Erythroblast (primary cell): ENCODE results near the gene SBNO2.
"Not testable (repeated sequence)": the region's sequence is repeated elsewhere in the genome, so short reads cannot be mapped to it uniquely, and the experiment has no call there.

Source experiments
- DNase-seq, 2 experiments: peaks; one replicate each; lab custom pipeline; 2025; lab: John Stamatoyannopoulos, UW
- GATA1 ChIP-seq: IDR thresholded peaks from 2 replicates; pipeline ENCODE4 v1.6.1; 2011; ENCODE audit warnings: low read depth, mild to moderate bottlenecking, control low read depth, low read length, moderate library complexity
- POLR2A ChIP-seq: IDR thresholded peaks from 2 replicates; pipeline ENCODE4 v1.6.1; 2011; ENCODE audit warnings: mild to moderate bottlenecking, low read length

Gene SBNO2

DNA sequence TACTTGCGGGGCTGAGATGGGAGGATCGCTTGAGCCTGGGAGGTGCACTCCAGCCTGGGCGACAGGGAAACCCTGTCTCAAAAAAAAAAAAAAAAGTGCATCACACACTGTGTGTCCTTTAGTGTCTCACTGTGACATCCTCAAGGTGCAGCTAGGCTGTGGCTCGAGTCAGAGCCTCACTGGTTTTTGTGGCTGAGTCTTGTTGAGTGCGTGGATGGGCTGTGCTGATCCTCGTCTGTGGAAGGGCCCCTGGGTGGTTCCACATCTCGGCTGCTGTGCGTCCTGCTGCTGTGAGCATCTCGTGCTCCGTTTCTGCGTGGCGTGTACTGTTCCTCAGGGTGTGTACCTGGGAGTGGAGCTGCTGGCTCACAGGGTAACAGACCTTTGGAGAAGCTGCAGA is 42.7 kb upstream of the SBNO2 start:
- TF ChIP-seq GATA1 (no peak), POLR2A (no peak)
- no peak for DNase-seq

DNA sequence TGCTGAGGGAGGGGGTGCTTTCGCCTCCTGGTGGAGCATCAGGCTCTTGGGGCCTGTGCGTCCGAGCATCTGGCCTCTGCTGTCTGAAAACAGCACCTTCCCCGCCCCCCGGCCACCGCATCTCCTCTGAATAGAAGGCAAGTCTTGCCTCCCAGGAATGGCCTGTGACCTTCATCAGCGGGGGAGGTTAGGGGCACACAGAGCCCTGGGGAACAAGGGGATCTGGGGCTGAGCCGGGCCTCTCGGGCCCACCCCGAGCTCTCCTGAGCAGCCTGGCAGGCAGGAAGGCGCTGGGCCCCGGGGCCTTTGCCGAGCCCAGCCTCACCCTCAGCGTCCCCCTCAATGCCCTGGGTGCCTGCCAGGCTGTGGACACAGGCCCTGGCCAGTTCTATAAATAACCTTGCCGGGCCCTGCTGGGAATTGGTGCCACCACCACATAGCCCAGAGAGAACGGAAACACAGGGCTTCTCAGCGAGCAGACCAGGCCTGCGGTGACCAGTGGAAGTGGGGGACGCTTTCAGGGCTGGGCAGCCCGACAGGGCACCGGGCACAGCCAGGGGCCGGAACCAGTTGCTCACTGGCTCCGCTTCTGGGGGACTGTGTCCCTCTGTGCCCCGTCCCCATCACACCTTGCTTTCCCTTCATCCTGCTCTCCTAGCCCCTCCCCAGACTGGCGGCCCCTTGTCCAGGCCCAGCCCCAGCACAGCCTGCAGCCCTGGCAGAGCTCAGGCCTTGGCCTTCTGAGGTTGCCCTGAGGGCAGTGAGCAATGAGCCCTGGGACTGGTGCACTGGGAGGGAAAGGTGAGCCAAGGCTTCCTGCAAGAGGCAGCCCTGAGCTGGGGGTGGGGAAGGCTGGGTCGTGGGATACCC is 41.0 kb upstream of the SBNO2 start:
- no peak for DNase-seq
- no peak for TF ChIP-seq POLR2A
- TF ChIP-seq GATA1: no peak

DNA sequence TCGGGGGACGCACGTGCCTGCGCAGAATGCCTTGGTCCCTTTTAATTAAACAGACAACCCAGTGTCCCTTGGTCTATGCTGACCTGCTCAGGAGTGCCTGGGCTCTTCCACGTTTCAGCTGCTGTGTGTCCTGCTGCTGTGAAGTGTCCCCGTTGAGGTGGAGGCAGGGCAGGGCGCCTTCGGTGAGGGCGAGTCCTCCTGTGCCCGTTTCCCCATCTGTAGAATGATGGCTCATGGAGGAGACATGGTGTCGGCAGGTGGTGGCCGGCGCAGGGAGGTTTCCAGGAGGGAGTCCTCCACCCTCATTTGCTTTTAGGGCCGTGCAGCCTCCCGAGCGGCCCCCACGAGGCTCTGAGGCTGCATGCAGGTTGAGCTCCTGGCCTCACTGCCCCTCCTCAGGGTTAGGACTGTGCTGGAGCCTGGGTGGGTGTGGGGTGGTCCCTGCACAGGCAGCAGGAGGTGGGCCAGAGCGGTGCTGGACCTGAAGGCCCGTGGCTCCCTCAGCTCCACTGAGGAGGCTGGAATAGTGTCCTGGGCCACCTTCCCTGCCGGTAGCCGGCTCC is 40.3 kb upstream of the SBNO2 start:
- TF ChIP-seq GATA1 (no peak), POLR2A (peak; percentile 2)

DNA sequence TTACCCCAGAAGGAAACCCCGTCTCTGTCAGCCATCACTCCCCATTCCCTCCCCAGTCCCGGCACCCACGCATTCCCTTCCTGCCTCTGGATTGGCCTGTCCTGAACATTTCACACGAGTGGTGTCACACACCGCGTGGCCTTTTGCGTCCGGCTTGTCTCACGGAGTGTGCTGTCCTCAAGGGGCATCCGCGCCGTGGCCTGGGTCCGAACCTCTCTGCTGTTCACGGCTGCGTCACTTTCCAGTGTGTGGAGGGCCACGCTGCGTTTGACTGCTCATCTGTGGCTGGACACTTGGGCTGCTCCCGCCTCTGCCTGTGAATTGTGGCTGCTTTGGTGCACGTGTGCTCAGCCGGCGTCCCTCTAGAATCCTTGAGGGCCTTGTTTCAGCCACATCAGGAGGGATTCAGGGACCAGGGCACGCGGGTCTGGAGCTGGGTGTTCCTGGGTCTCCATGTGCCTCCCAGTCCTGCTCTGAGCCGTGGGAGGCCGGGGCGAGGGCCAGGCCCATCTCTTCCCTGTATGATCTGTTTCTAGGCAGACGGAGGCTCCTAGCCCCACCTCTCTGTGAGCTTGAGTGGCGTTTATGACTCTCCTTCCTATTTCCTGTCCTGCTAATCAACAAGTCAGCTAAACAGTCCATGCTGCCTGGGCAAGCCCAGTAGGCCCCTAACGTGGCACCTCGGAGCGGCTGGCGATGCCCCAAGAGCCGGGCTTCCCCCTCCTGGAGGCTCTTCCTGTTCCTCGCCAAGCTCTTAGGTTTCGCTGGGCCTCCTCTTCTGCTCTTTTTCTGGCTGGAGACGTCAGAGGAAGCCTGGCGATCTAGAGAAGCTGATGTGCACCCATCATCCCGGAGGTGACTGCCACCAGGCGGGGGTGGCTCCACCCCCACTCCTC is 39.6 kb upstream of the SBNO2 start:
- no peak for TF ChIP-seq GATA1
- peak; percentile 62 for TF ChIP-seq POLR2A
- DNase-seq: peak in 1 of 2 experiments; percentile 44

More for the DNA sequence above, 40.3 kb upstream of the SBNO2 start:
- no peak for DNase-seq

DNA sequence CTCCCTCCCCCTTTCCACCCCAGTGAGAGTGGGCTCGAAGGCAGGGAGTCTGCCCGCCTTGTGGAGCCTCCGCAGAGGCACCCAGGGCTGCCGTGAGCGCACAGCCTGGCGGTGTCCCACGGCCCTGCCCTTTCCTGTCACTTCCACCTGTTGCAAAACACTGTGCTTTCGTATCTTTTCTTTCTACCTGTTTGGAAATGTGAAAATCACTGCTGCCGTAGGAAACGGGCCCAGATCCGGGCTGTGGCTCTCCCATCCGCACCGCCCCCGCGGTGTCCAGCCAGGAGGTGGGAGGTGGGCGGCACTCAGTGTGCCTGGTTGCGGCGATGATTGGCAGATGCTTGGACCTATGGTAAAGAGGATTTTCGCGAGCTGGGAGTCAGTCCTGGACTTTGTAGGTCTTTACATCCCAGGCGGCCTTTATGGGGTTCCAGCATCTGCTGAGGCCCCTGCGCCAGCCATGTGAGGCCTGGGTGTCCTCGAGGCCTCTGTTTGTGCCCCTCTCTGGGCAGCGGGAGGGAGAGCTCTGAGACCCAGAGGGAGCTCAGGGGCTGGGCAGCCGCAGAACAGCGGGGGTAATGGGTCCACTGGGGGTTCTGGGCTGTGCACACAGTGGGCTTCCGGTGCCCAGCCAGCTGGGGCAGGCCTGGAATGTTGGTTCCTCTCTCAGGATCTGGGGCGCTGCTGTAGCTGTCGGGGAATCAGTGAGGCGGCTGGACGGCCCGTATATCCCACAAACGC is 37.6 kb upstream of the SBNO2 start:
- peak; percentile 55 for DNase-seq
- TF ChIP-seq POLR2A (no peak), GATA1 (no peak)

DNA sequence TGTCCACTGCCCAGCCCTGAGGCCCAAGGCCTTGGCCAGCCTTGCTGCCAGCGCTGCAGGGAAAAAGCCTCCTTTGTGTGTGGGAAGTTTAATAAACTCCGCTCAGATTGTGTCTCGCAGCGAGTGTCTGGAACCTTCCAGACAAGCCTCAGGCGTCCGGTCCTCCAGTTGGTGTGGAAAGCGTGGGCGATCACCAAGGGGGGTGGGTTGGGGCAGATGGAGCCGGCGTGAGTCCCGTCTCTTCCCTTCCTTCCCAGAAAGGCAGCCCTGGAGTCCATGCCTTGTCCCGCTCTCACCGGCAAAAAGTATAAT is 36.1 kb upstream of the SBNO2 start:
- no peak for DNase-seq
- TF ChIP-seq GATA1 (no peak), POLR2A (no peak)

DNA sequence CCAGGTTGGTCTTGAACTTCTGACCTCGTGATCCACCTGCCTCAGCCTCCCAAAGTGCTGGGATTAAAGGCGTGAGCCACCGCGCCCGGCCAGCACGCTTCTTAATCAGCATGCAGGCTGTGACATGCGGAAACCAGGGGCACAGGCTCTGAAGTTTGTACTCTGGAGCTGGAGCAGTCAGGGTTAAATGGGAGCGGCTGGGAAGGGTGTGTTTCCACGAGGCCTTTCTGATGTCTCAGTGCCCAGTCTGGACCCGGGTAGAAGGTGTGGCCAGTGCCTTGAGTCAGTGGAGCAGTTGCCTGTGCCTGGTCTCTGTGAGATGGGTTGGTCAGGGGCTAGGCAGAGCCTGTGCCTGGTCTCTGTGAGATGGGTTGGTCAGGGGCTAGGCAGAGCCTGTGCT is 34.8 kb upstream of the SBNO2 start:
- peak; percentile 49 to 51 for DNase-seq

DNA sequence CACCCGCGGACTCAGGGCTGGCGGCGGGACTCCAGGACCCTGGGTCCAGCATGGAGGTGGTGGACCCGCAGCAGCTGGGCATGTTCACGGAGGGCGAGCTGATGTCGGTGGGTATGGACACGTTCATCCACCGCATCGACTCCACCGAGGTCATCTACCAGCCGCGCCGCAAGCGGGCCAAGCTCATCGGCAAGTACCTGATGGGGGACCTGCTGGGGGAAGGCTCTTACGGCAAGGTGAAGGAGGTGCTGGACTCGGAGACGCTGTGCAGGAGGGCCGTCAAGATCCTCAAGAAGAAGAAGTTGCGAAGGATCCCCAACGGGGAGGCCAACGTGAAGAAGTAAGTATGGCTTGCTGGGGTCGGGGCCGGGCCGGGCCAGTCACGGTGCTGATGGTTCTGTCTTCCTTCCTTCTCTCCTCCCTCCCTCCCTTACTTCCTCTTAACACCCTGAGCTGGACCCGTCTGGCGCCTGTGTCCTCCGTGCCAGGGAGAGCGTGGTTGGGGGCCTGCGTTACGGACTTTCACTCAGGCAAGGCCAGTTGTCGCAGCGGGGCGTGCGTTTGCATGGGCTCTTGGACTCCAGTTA is 32.9 kb upstream of the SBNO2 start:
- no peak for TF ChIP-seq GATA1
- TF ChIP-seq POLR2A: no peak

DNA sequence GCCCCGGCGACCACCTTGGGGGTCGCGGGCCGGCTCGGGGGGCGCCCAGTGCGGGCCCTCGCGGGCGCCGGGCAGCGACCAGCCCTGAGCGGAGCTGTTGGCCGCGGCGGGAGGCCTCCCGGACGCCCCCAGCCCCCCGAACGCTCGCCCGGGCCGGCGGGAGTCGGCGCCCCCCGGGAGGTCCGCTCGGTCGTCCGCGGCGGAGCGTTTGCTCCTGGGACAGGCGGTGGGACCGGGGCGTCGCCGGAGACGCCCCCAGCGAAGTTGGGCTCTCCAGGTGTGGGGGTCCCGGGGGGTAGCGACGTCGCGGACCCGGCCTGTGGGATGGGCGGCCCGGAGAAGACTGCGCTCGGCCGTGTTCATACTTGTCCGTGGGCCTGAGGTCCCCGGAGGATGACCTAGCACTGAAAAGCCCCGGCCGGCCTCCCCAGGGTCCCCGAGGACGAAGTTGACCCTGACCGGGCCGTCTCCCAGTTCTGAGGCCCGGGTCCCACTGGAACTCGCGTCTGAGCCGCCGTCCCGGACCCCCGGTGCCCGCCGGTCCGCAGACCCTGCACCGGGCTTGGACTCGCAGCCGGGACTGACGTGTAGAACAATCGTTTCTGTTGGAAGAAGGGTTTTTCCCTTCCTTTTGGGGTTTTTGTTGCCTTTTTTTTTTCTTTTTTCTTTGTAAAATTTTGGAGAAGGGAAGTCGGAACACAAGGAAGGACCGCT is 32.2 kb upstream of the SBNO2 start:
- DNase-seq: peak in 1 of 2 experiments; percentile 62
- TF ChIP-seq POLR2A (no peak), GATA1 (no peak)

More for the DNA sequence above, 32.9 kb upstream of the SBNO2 start:
- peak; percentile 75 to 85 for DNase-seq

DNA sequence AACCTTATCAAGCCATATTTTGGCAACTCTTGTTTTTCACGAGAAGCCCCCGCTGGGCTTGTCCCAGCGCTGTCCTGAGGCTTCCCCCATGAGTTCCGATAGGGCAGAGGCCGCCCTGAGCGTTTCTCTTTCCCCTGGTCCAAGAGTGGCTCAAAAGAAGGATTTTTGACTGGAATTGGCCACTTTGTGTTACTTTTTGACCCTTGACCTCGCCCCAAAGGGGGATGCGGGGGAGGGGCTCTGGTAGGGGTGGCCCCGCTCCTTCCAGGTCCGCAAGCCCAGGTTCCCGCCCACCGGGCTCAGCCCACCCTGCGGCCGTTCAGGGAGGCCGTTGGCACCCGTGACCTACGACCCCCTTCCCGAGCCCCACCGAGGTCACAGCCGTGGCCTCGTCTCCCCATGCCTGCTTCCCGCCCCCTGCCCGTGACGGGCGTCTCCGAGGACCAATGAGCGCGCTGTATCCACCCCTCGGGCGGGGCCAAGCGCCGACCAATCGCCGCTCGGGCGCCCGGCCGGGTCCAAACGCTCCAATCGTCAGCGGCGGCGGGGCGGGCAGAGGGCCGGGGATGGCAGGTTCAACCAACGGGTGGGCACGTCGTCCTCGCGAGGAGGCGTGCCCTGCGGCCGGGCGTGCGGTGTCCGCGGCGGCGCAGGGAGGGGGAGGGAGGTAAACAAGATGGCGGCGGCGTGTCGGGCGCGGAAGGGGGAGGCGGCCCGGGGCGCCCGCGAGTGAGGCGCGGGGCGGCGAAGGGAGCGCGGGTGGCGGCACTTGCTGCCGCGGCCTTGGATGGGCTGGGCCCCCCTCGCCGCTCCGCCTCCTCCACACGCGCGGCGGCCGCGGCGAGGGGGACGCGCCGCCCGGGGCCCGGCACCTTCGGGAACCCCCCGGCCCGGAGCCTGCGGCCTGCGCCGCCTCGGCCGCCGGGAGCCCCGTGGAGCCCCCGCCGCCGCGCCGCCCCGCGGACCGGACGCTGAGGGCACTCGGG is 31.3 kb upstream of the SBNO2 start, which contains the start of gene STK11:
Gene STK11, plus strand, starts transcription at position 665 of the 986 bp plus-strand sequence. CDS start 1,136 bp downstream, outside the sequence.
- TF ChIP-seq POLR2A: peak; percentile 70
- no peak for TF ChIP-seq GATA1
- DNase-seq: peak; percentile 99 to 100

DNA sequence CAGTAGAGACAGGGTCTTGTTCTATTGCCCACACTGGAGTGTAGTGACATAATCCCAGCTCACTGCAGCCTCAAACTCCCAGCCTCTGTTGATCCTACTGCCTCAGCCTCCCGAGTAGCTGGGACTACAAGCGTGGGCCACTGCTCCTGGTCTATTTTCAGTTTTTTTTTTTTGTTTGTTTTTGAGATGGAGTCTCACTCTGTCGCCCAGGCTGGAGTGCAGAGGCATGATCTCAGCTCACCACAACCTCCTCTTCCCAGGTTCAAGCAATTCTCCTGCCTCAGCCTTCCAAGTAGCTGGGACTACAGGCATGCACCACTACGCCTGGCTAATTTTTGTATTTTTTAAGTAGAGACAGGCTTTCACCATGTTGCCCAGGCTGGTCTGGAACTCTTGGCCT is 26.5 kb upstream of the SBNO2 start:
- DNase-seq: not testable (repeated sequence)
